NCI-H2227 treated with DMSO at 0.1 percent for 48 hours (cell line): Measurements from ENCODE around the gene TAP2.

Experiments
- DNase-seq: peaks from one replicate; lab custom pipeline; 2025; lab: John Stamatoyannopoulos, UW

Gene TAP2

DNA sequence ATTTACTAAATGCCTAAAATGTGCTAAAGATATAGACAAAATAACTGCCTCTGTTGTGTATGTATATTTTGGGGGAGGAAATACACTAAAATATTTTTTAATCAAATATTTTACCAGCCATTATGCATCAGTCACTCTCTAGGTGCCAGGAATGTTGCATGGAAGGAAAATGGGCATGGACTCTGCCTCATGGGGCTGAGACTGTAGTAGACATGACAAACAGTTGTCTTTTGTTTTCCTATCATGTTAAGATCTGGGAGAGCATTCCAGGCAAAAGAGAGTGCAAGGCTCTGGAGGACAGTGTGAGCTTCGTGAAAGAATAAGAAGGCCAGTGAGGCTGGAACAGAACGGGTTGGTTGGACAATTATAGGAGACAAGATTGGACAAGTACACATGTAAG lies 48.2 kb downstream of the TAP2 start:
- DNase-seq, result no peak
